MCF 10A (cell line): ENCODE data around the gene DCAF6. TPM values are rescaled to one million over a fixed set of nuclear protein-coding genes. Genes with fewer than 3 reads are reported as not detected.

Experiments used
- BruUV-seq: library from RNA; stranded (reverse); fragments of 400-500 nt; replicated peaks from 2 replicates; lab custom pipeline; 2021; lab: Mats Ljungman, UMichigan
- CTCF ChIA-PET: fragments of 300-600 bp; sonication (Branson Sonifier 250); formaldehyde crosslinking; extraction: SDS; loops from one replicate; lab custom pipeline; 2021; ENCODE audit warnings: antibody characterized with exemption, inconsistent platforms; lab: Yijun Ruan, JAX
- POLR2A ChIA-PET: fragments of 300-600, 350-650 bp; sonication (Branson Sonifier 250); formaldehyde crosslinking; extraction: SDS; loops from one replicate; lab custom pipeline; 2020; ENCODE audit warnings: antibody characterized with exemption, inconsistent platforms; lab: Yijun Ruan, JAX
- DNase-seq: peaks from one replicate; pipeline ENCODE4 v3.0.0-alpha.2; 2018; ENCODE audit not compliant: unreplicated experiment
- H3K27ac Mint-ChIP-seq: one replicate; pipeline ENCODE4 v1.8.0; 2022; ENCODE audit warnings: mild to moderate bottlenecking, low read depth, mixed read lengths; ENCODE audit not compliant: unreplicated experiment
- H3K27me3 Mint-ChIP-seq: one replicate; pipeline ENCODE4 v1.8.0; 2022; ENCODE audit warnings: mixed read lengths; ENCODE audit not compliant: insufficient read depth, unreplicated experiment
- H3K36me3 Mint-ChIP-seq: one replicate; pipeline ENCODE4 v1.8.0; 2022; ENCODE audit warnings: mild to moderate bottlenecking, moderate library complexity, mixed read lengths; ENCODE audit not compliant: insufficient read depth, unreplicated experiment
- H3K4me1 Mint-ChIP-seq: one replicate; pipeline ENCODE4 v1.8.0; 2022; ENCODE audit warnings: mixed read lengths; ENCODE audit not compliant: insufficient read depth, unreplicated experiment
- H3K4me3 Mint-ChIP-seq: one replicate; pipeline ENCODE4 v1.8.0; 2022; ENCODE audit warnings: mild to moderate bottlenecking, moderate library complexity, mixed read lengths; ENCODE audit not compliant: unreplicated experiment
- H3K9me3 Mint-ChIP-seq: one replicate; pipeline ENCODE4 v1.8.0; 2022; ENCODE audit warnings: mixed read lengths; ENCODE audit not compliant: unreplicated experiment
- CTCF ChIP-seq: fragments of 200-600 bp; IDR thresholded peaks from one replicate; pipeline ENCODE4 v1.8.0; 2022; ENCODE audit warnings: antibody characterized with exemption, mild to moderate bottlenecking; ENCODE audit not compliant: unreplicated experiment
- intact Hi-C: fragments of 100-400 bp; cut with micrococcal nuclease; formaldehyde crosslinking; loops from 2 replicates; pipeline ENCODE4 v1.14.1; 2022
- total RNA-seq: library from RNA; stranded (reverse); gene quantifications from 2 replicates; pipeline ENCODE4 v1.2.3, GENCODE V29; 2022

The DCAF6 gene
- total RNA-seq, 1 experiment from 2014 or later, result 57.2 TPM

GRCh38 chr1:167994560-167994959, 58.1 kb downstream of the DCAF6 start:
- intact Hi-C loops, result no loop called here
- no peak overlapping the region for H3K27ac Mint-ChIP-seq
- H3K4me3 Mint-ChIP-seq, result no peak overlapping the region
- H3K36me3 Mint-ChIP-seq, result peaks cover 56% of the 10 kb centered on the region
- no peak for TF ChIP-seq CTCF
- H3K4me1 Mint-ChIP-seq, result no peaks in the 10 kb centered on the region
- no TSS peak for BruUV-seq
- POLR2A ChIA-PET, result interaction anchor here (1.1 kb wide), 1 partner anchor 72 kb away, joined by 3 read pairs; no protein-coding TSS in a partner anchor
- no peak for DNase-seq
- CTCF ChIA-PET, result interaction anchor here (1.5 kb wide), 1 partner anchor 88 kb away, joined by 3 read pairs; no protein-coding TSS in a partner anchor
- H3K9me3 Mint-ChIP-seq, result no peaks in the 10 kb centered on the region
- H3K27me3 Mint-ChIP-seq, result no peaks in the 10 kb centered on the region

- no peaks in the 10 kb centered on the region for H3K9me3 Mint-ChIP-seq
- no peak overlapping the region for H3K27ac Mint-ChIP-seq
- DNase-seq, result no peak
- H3K4me1 Mint-ChIP-seq, result no peaks in the 10 kb centered on the region
- intact Hi-C loops, result no loop called here
- CTCF ChIA-PET, result no interaction called here
- POLR2A ChIA-PET, result interaction anchor here (1.1 kb wide), 1 partner anchor 8 kb away, joined by 6 read pairs; no protein-coding TSS in a partner anchor
- TF ChIP-seq CTCF, result no peak
- no peak overlapping the region for H3K4me3 Mint-ChIP-seq
- BruUV-seq, result no TSS peak
- peaks cover 60% of the 10 kb centered on the region for H3K36me3 Mint-ChIP-seq
- no peaks in the 10 kb centered on the region for H3K27me3 Mint-ChIP-seq
Observed at GRCh38 chr1:167995038-167995437, 58.6 kb downstream of the DCAF6 start.

- no peak for TF ChIP-seq CTCF
- CTCF ChIA-PET, result interaction anchor here (0.8 to 1.0 kb wide), 2 partner anchors 24 to 96 kb away, joined by 4 to 5 read pairs; no protein-coding TSS in a partner anchor
- POLR2A ChIA-PET, result interaction anchor here (1.1 kb wide), 1 partner anchor 9 kb away, joined by 6 read pairs; no protein-coding TSS in a partner anchor
- Mint-ChIP-seq H3K27me3 (no peaks in the 10 kb centered on the region), H3K27ac (no peak overlapping the region), H3K9me3 (no peaks in the 10 kb centered on the region), H3K4me1 (no peaks in the 10 kb centered on the region), H3K36me3 (peaks cover 65% of the 10 kb centered on the region), H3K4me3 (no peak overlapping the region)
- intact Hi-C loops, result no loop called here
- no peak for DNase-seq
- no TSS peak for BruUV-seq
Observed at GRCh38 chr1:167996266-167996665, 59.8 kb downstream of the DCAF6 start.

- no peak for DNase-seq
Observed at GRCh38 chr1:167997037-167997575, 60.6 kb downstream of the DCAF6 start.

More at GRCh38 chr1:167997037-167997575, 60.6 kb downstream of the DCAF6 start:
- H3K4me3 Mint-ChIP-seq, result no peak overlapping the region
- ChIA-PET CTCF (no interaction called here), POLR2A (no interaction called here)
- peaks cover 65% of the 10 kb centered on the region for H3K36me3 Mint-ChIP-seq
- no peak for TF ChIP-seq CTCF
- H3K4me1 Mint-ChIP-seq, result no peaks in the 10 kb centered on the region
- BruUV-seq, result no TSS peak
- no peaks in the 10 kb centered on the region for H3K27me3 Mint-ChIP-seq
- no peak overlapping the region for H3K27ac Mint-ChIP-seq
- intact Hi-C loops, result no loop called here
- no peaks in the 10 kb centered on the region for H3K9me3 Mint-ChIP-seq
